ENCODE results near the gene HIGD2A. TPM values are rescaled to one million over a fixed set of nuclear protein-coding genes. Genes with fewer than 3 reads are reported as not detected.

HIGD2A gene, protein sequence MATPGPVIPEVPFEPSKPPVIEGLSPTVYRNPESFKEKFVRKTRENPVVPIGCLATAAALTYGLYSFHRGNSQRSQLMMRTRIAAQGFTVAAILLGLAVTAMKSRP
- total RNA-seq: 100 to 1,000 TPM in 3 of 6 donors, 10 to 100 TPM in 3; 46.5 to 108 (median 93.6) TPM

DNA sequence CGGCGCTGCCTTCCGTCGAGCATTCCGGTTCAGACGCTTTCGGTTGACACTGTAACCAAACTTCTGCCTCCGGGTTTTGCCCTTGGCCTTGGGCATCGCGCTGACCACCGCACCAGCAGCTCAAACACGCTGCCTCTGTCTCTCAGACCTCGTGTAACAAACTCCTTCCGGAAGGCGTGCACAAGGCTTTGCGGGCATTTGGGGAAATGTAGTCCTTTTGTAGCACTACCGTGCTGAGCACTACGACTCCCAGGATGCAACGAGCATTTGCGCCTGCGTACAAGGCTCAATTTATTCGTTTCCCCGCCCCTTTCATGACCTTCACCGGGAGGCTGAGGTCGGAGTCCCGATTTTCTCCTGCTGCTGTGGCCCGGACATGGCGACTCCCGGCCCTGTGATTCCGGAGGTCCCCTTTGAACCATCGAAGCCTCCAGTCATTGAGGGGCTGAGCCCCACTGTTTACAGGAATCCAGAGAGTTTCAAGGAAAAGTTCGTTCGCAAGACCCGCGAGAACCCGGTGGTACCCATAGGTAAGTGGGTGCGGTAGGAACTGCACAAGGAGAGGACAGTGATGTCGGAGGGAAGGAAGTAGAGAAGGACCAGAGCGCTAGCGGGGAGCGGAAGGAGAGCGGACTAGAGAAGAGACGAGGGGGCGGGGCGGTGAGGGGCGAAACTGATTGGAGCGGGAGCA is at the start of gene HIGD2A, which contains the start of gene NOP16:
HIGD2A (plus strand) TSS at position 308 of the 691 bp plus-strand sequence; CDS start at position 377, 69 bp downstream.
NOP16 (minus strand) TSS at position 155 of the 691 bp plus-strand sequence; CDS start at position 96, 59 bp downstream.
- Histone ChIP-seq H3K9me3 (no peaks in the 10 kb centered on the region), H3K4me1 (peaks cover 15 to 41% (median 20%) of the 10 kb centered on the region in 4 donors), H3K4me3 (peak within 1 kb of the TSS; percentile 56 to 85 (median 74)), H3K27ac (peak within 1 kb of the TSS; percentile 91 to 98 (median 93)), H3K27me3 (no peaks in the 10 kb centered on the region), H3K36me3 (peaks cover 13 to 51% (median 43%) of the 10 kb centered on the region in 4 donors)
- ATAC-seq (ENCODE audit: low FRiP score in 2 of 2) (peak; percentile 98 to 99), DNase-seq (peak; percentile 92 to 99)
- TF ChIP-seq EP300 (IDR thresholded peaks at IDR 0.05) (no peak), POLR2A (IDR thresholded peaks at IDR 0.05) (peak in 1 of 4 donors; percentile 24), POLR2AphosphoS5 (IDR thresholded peaks at IDR 0.05) (peak; percentile 60 to 73)
- TF ChIP-seq, protein P1, sequence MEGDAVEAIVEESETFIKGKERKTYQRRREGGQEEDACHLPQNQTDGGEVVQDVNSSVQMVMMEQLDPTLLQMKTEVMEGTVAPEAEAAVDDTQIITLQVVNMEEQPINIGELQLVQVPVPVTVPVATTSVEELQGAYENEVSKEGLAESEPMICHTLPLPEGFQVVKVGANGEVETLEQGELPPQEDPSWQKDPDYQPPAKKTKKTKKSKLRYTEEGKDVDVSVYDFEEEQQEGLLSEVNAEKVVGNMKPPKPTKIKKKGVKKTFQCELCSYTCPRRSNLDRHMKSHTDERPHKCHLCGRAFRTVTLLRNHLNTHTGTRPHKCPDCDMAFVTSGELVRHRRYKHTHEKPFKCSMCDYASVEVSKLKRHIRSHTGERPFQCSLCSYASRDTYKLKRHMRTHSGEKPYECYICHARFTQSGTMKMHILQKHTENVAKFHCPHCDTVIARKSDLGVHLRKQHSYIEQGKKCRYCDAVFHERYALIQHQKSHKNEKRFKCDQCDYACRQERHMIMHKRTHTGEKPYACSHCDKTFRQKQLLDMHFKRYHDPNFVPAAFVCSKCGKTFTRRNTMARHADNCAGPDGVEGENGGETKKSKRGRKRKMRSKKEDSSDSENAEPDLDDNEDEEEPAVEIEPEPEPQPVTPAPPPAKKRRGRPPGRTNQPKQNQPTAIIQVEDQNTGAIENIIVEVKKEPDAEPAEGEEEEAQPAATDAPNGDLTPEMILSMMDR (IDR thresholded peaks at IDR 0.05): peak in 4 of 6 experiments; percentile 17 to 56 (median 43)
- 0 to 1% methylated on average over 22 to 39 of the region's 47 CpGs for WGBS, 2 donors

DNA sequence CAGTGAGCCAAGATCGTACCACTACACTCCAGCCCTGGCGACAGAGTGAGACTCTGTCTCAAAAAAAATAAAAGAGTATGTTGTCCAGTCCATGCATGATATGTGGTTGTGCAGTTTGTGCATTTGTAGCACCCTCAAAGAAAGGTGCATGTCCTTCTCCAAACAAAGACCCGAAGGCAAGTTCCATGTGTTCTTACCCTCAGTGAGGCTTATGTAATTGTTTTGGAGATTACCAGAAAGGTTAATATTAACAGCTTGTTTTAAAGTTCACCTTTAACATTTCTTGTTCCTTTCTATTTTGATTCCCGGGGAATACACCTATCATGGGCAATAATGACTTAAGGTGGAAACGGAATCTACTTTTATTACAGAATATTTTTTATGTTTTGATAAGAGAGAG is 49.2 kb upstream of the HIGD2A start:
- WGBS, 2 donors: 92 to 96% methylated on average over 5 of the region's 5 CpGs
- Histone ChIP-seq H3K9me3 (no peaks in the 10 kb centered on the region), H3K27me3 (no peaks in the 10 kb centered on the region), H3K27ac (no peak overlapping the region), H3K36me3 (peaks cover 4 to 34% (median 13%) of the 10 kb centered on the region in 4 donors), H3K4me3 (no peak overlapping the region), H3K4me1 (no peaks in the 10 kb centered on the region)
- TF ChIP-seq, protein P1 (IDR thresholded peaks at IDR 0.05): no peak
- TF ChIP-seq EP300 (IDR thresholded peaks at IDR 0.05): no peak
- no peak for TF ChIP-seq POLR2AphosphoS5 (IDR thresholded peaks at IDR 0.05)
- no peak for TF ChIP-seq POLR2A (IDR thresholded peaks at IDR 0.05)
- no peak for DNase-seq
- ATAC-seq (ENCODE audit: low FRiP score in 2 of 2): no peak

DNA sequence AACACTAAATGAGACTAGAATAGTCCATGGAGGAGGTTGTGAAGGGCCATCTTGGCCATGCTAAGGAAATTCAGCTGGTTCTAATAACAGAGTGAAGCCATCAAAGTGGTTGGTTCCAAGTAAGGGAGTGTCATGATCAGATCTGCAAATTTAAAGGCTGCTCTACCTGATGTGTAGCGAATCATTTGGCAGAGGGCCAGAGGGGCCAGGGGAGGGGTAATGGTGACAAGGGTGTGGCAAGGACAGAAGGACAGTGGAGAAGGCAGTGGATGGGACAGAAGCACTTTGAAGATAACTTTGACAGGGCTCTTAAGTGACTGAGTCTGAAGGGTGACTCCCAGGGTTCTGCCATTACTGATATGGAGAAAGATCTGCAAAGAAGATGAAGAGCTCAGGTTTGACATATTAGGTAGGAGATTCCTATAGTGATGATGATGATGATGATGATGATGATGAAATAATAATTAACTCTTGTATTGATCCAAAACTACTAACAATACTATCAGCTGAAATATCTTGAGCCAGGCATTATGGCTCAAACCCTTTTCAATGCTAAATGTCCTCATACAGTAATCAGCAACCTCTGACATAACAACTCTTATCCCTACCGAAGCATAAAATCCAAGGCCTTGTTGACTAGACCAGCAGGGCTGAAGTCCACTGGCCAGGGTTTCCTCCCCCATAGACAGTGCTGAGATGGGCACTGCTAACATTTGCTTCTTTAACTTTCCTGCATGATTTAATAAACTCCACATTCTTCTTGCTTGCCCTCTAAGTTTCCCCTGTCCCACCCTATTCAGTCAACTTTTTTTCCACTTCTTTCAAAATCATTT is 47.0 kb upstream of the HIGD2A start:
- Histone ChIP-seq H3K9me3 (no peaks in the 10 kb centered on the region), H3K27me3 (no peaks in the 10 kb centered on the region), H3K36me3 (peaks cover 7 to 56% (median 30%) of the 10 kb centered on the region in 4 donors), H3K27ac (no peak overlapping the region), H3K4me1 (no peaks in the 10 kb centered on the region), H3K4me3 (no peak overlapping the region)
- TF ChIP-seq EP300 (IDR thresholded peaks at IDR 0.05) (no peak), POLR2AphosphoS5 (IDR thresholded peaks at IDR 0.05) (no peak), POLR2A (IDR thresholded peaks at IDR 0.05) (no peak)
- TF ChIP-seq, protein P1 (IDR thresholded peaks at IDR 0.05): no peak
- 74 to 92% methylated on average over 2 of the region's 2 CpGs for WGBS, 2 donors
- DNase-seq (no peak), ATAC-seq (ENCODE audit: low FRiP score in 2 of 2) (no peak)

DNA sequence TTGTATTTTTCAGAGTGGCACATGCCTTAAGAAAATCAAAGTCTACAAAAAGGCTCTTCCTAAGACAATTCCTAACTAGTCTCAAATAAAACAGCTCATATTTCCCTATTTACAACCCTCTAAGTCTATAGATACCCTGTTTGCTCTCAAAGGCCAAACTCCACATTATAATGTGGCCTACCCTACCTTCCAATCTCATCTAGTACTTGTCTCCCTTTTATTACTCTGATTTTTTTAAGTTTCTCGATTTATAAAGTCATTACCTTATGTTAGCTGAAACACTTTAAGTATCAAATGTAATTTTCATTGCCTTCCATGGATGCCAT is 46.4 kb upstream of the HIGD2A start:
- DNase-seq (no peak), ATAC-seq (ENCODE audit: low FRiP score in 2 of 2) (no peak)
- no peak overlapping the region for H3K27ac ChIP-seq
- WGBS, 2 donors: 87 to 98% methylated on average over 1 of the region's 1 CpG
- H3K4me3 ChIP-seq: no peak overlapping the region
- TF ChIP-seq EP300 (IDR thresholded peaks at IDR 0.05) (no peak), POLR2A (IDR thresholded peaks at IDR 0.05) (no peak), POLR2AphosphoS5 (IDR thresholded peaks at IDR 0.05) (no peak)
- TF ChIP-seq, protein P1 (IDR thresholded peaks at IDR 0.05): no peak
- peaks cover 8 to 56% (median 33%) of the 10 kb centered on the region in 4 donors for H3K36me3 ChIP-seq
- no peaks in the 10 kb centered on the region for H3K27me3 ChIP-seq
- H3K9me3 ChIP-seq: no peaks in the 10 kb centered on the region
- no peaks in the 10 kb centered on the region for H3K4me1 ChIP-seq
